B cell (primary cell): ENCODE measurements around the gene ARMC9. TPM values are rescaled to one million over a fixed set of nuclear protein-coding genes. Genes with fewer than 3 reads are reported as not detected.

ENCODE experiments used
- ATAC-seq: fragments of 200-7000 bp; cut with Tn5 transposase; one replicate; pipeline ENCODE4 v1.10.0; 2021; ENCODE audit warnings: low read depth, mild to moderate bottlenecking, moderate number of reproducible peaks, moderate library complexity
- CTCF ChIA-PET: fragments of 350-600 bp; sonication (Branson Sonifier 250); formaldehyde crosslinking; loops from one replicate; lab custom pipeline; 2021; ENCODE audit warnings: antibody characterized with exemption, inconsistent platforms; lab: Charles Lee
- POLR2A ChIA-PET: fragments of 350-600 bp; sonication (Branson Sonifier 250); formaldehyde crosslinking; loops from one replicate; lab custom pipeline; 2021; ENCODE audit warnings: antibody characterized with exemption; lab: Charles Lee
- DNase-seq: peaks from one replicate; pipeline ENCODE4 v3.0.0; 2013
- H2AFZ ChIP-seq: 2 replicates; pipeline ENCODE4 v1.6.1; 2012; ENCODE audit warnings: mild to moderate bottlenecking, low read depth, low read length; ENCODE audit not compliant: insufficient read depth, poor library complexity, severe bottlenecking
- H3K27ac ChIP-seq, 2 donors: 1 replicate in 1 of 2; 2 replicates in 1 of 2; pipeline ENCODE4 v1.5.1; 2012 to 2013; ENCODE audit warnings: low read length in 2 of 2, mild to moderate bottlenecking in 2 of 2, moderate library complexity in 1 of 2
- H3K27me3 ChIP-seq, 4 experiments: fragments of 200-600 bp in 1 of 4; sonication (generic) in 1 of 4; replicated peaks in 1 of 4; 1 replicate in 2 of 4; 2 replicates in 2 of 4; pipeline versions ENCODE4 v1.6.1 to v1.7.0; 2013 to 2016; ENCODE audit warnings: low read length in 3 of 4, mild to moderate bottlenecking in 2 of 4, mixed read lengths in 1 of 4, moderate library complexity in 1 of 4; ENCODE audit not compliant: insufficient read depth in 4 of 4, control insufficient read depth in 3 of 4; ENCODE audit errors: control extremely low read depth in 1 of 4
- H3K36me3 ChIP-seq, 2 experiments: replicated peaks in 1 of 2; 1 replicate in 1 of 2; 2 replicates in 1 of 2; pipeline versions ENCODE4 v1.6.1 to v1.7.1; 2013; ENCODE audit warnings: low read length in 1 of 2; ENCODE audit not compliant: insufficient read depth in 2 of 2, control insufficient read depth in 1 of 2; ENCODE audit errors: control extremely low read depth in 1 of 2, extremely low read depth in 1 of 2
- H3K4me1 ChIP-seq, 2 donors: fragments of 200-600 bp in 1 of 2; sonication (generic) in 1 of 2; 1 replicate in 1 of 2; 2 replicates in 1 of 2; pipeline versions ENCODE4 v1.5.1 to v1.6.1; 2013 to 2017; ENCODE audit warnings: low read length in 2 of 2; ENCODE audit not compliant: control insufficient read depth in 2 of 2, insufficient read depth in 2 of 2
- H3K4me2 ChIP-seq: replicated peaks from 2 replicates; pipeline ENCODE3; 2012; ENCODE audit warnings: mild to moderate bottlenecking, low read depth, low read length; ENCODE audit not compliant: poor library complexity, severe bottlenecking
- H3K4me3 ChIP-seq, 5 experiments: fragments of 200-600 bp in 1 of 5; sonication (generic) in 1 of 5; 1 replicate in 3 of 5; 2 replicates in 2 of 5; pipeline versions ENCODE4 v1.5.1 to v1.7.0; 2011 to 2016; ENCODE audit warnings: low read length in 4 of 5, mild to moderate bottlenecking in 4 of 5, low read depth in 2 of 5, control low read depth in 1 of 5, moderate library complexity in 1 of 5; ENCODE audit not compliant: insufficient read depth in 1 of 5; ENCODE audit errors: control extremely low read depth in 1 of 5, extremely low read depth in 1 of 5
- H3K79me2 ChIP-seq: fragments of 200-600 bp; sonication (generic); one replicate; pipeline ENCODE4 v1.6.0; 2016; ENCODE audit warnings: low read length; ENCODE audit not compliant: control insufficient read depth, insufficient read depth
- H3K9ac ChIP-seq: fragments of 200-600 bp; sonication (generic); 2 replicates; pipeline ENCODE4 v1.6.1; 2017; ENCODE audit warnings: mild to moderate bottlenecking, low read length, moderate library complexity
- H3K9me3 ChIP-seq, 3 donors: one replicate each; pipeline versions ENCODE4 v1.6.1 to v1.7.1; 2013; ENCODE audit warnings: low read length in 2 of 3; ENCODE audit not compliant: control insufficient read depth in 2 of 3, insufficient read depth in 1 of 3; ENCODE audit errors: control extremely low read depth in 1 of 3
- H4K20me1 ChIP-seq: 2 replicates; pipeline ENCODE4 v1.6.0; 2012; ENCODE audit warnings: mild to moderate bottlenecking, low read length; ENCODE audit not compliant: insufficient read depth, control insufficient read depth, poor library complexity, severe bottlenecking
- H3K27ac Mint-ChIP-seq: one replicate; pipeline ENCODE4 v1.8.0; 2021; ENCODE audit warnings: mixed read lengths
- H3K27me3 Mint-ChIP-seq: one replicate; pipeline ENCODE4 v1.8.0; 2021; ENCODE audit warnings: mixed read lengths
- H3K4me1 Mint-ChIP-seq: one replicate; pipeline ENCODE4 v1.8.0; 2021; ENCODE audit warnings: mixed read lengths
- H3K4me3 Mint-ChIP-seq: one replicate; pipeline ENCODE4 v1.8.0; 2021; ENCODE audit warnings: mixed read lengths
- H3K9me3 Mint-ChIP-seq: one replicate; pipeline ENCODE4 v1.8.0; 2022; ENCODE audit warnings: mixed read lengths; ENCODE audit not compliant: insufficient read depth
- CTCF ChIP-seq: fragments of 200-600 bp; IDR thresholded peaks from one replicate; pipeline ENCODE4 v1.8.0; 2022; ENCODE audit warnings: antibody characterized with exemption, mild to moderate bottlenecking
- EZH2 ChIP-seq: IDR thresholded peaks from 2 replicates; pipeline ENCODE4 v1.6.1; 2012; ENCODE audit warnings: borderline replicate concordance, low read depth, mild to moderate bottlenecking, moderate library complexity, low read length; ENCODE audit not compliant: insufficient read depth, poor library complexity, severe bottlenecking
- WGBS: methylation state at CpG from one replicate; pipeline ENCODE4 v1.1.5; 2013; ENCODE audit warnings: missing lambda C conversion rate; ENCODE audit not compliant: insufficient coverage; 5-methylcytosine and 5-hydroxymethylcytosine counted together
- intact Hi-C: fragments of 100-400 bp; cut with micrococcal nuclease; formaldehyde crosslinking; loops from one replicate; pipeline ENCODE4 v1.10.0; 2022
- polyA plus RNA-seq: library from polyadenylated mRNA; depleted of rRNA; stranded (reverse); fragments of >200 nt; gene quantifications from 2 replicates; pipeline ENCODE4 v1.2.3, GENCODE V29; 2012
- total RNA-seq, 2 donors: library from RNA; stranded (reverse); fragments of 120-200 nt in 1 of 2; gene quantifications; 1 replicate in 1 of 2; 2 replicates in 1 of 2; pipeline versions ENCODE4 v1.2.3 to v1.2.4, GENCODE V29; 2013 to 2022

The ARMC9 gene
- total and polyA plus RNA-seq, 2 donors (not counting 1 experiment from before 2014, with no cell fraction given): 0.40 to 5.4 TPM

GRCh38 chr2:231397928-231398294 is 199.5 kb downstream of the ARMC9 start:
- H3K4me3 Mint-ChIP-seq: peak overlapping the region; percentile 67
- peaks cover 46% of the 10 kb centered on the region for H3K4me1 Mint-ChIP-seq
- no peak overlapping the region for H3K27ac ChIP-seq
- WGBS: 98% methylated on average over 28 of the region's 28 CpGs
- ChIA-PET POLR2A (no interaction called here), CTCF (interaction anchor here (1.3 to 6.7 kb wide), 3 partner anchors 7 to 99 kb away, joined by 7 to 83 read pairs (median 57); no protein-coding TSS in a partner anchor)
- ATAC-seq: no peak
- H3K9ac ChIP-seq: no peak overlapping the region
- H3K79me2 ChIP-seq: peaks cover 14% of the 10 kb centered on the region
- no peaks in the 10 kb centered on the region for H3K27me3 ChIP-seq
- H3K9me3 Mint-ChIP-seq: no peaks in the 10 kb centered on the region
- intact Hi-C loops: loop anchor here (10.0 kb wide), 1 partner anchor 523 kb away; no protein-coding TSS in a partner anchor
- H4K20me1 ChIP-seq: no peaks in the 10 kb centered on the region
- no peak overlapping the region for H2AFZ ChIP-seq
- H3K27me3 Mint-ChIP-seq: no peaks in the 10 kb centered on the region
- H3K9me3 ChIP-seq: peaks cover 0 to 2% (median 0%) of the 10 kb centered on the region in 3 donors
- no peak for DNase-seq
- TF ChIP-seq EZH2: no peak
- no peak for TF ChIP-seq CTCF
- no peak overlapping the region for H3K27ac Mint-ChIP-seq
- no peak overlapping the region for H3K4me3 ChIP-seq
- no peak overlapping the region for H3K4me2 ChIP-seq
- peaks cover 23 to 35% of the 10 kb centered on the region in 2 donors for H3K4me1 ChIP-seq
- H3K36me3 ChIP-seq: peaks cover 0 to 8% of the 10 kb centered on the region in 2 experiments

GRCh38 chr2:231398585-231398984 is 200.2 kb downstream of the ARMC9 start:
- H3K27ac ChIP-seq: no peak overlapping the region
- peaks cover 16 to 28% of the 10 kb centered on the region in 2 donors for H3K4me1 ChIP-seq
- Mint-ChIP-seq H3K27me3 (no peaks in the 10 kb centered on the region), H3K4me1 (peaks cover 39% of the 10 kb centered on the region), H3K9me3 (no peaks in the 10 kb centered on the region), H3K4me3 (peak overlapping the region; percentile 16), H3K27ac (no peak overlapping the region)
- CTCF ChIA-PET: interaction anchor here (1.3 kb wide), 1 partner anchor 14 kb away, joined by 7 read pairs; no protein-coding TSS in a partner anchor
- H3K4me2 ChIP-seq: no peak overlapping the region
- intact Hi-C loops: loop anchor here (10.0 kb wide), 1 partner anchor 524 kb away; no protein-coding TSS in a partner anchor
- no peak overlapping the region for H3K9ac ChIP-seq
- H3K79me2 ChIP-seq: peaks cover 14% of the 10 kb centered on the region
- DNase-seq (no peak), ATAC-seq (no peak)
- POLR2A ChIA-PET: no interaction called here
- no peak overlapping the region for H2AFZ ChIP-seq
- H3K27me3 ChIP-seq: no peaks in the 10 kb centered on the region
- peaks cover 0 to 2% (median 0%) of the 10 kb centered on the region in 3 donors for H3K9me3 ChIP-seq
- TF ChIP-seq EZH2 (no peak), CTCF (no peak)
- H3K4me3 ChIP-seq: no peak overlapping the region
- H3K36me3 ChIP-seq: peaks cover 0 to 8% of the 10 kb centered on the region in 2 experiments
- WGBS: 98% methylated on average over 26 of the region's 27 CpGs
- H4K20me1 ChIP-seq: no peaks in the 10 kb centered on the region
